Activated CD4-positive, alpha-beta memory T cell treated with anti-CD3 and anti-CD28 coated beads for 36 hours (primary cell): ENCODE data around the gene TNS3. TPM values are rescaled to one million over a fixed set of nuclear protein-coding genes. Genes with fewer than 3 reads are reported as not detected.
"Not testable (repeated sequence)": the region's sequence is repeated elsewhere in the genome, so short reads cannot be mapped to it uniquely, and the experiment has no call there.

Source experiments
- CTCF ChIA-PET: fragments of 350-600 bp; sonication (Branson Sonifier 250); formaldehyde crosslinking; loops from one replicate; lab custom pipeline; 2021; ENCODE audit warnings: antibody characterized with exemption, inconsistent platforms; lab: Charles Lee
- POLR2A ChIA-PET: fragments of 350-600 bp; sonication (Branson Sonifier 250); formaldehyde crosslinking; loops from one replicate; lab custom pipeline; 2021; ENCODE audit warnings: antibody characterized with exemption; lab: Charles Lee
- DNase-seq: peaks from one replicate; pipeline ENCODE4 v3.0.0-alpha.2; 2020
- H3K27ac Mint-ChIP-seq: one replicate; pipeline ENCODE4 v1.8.0; 2021; ENCODE audit warnings: mixed read lengths
- H3K27me3 Mint-ChIP-seq: one replicate; pipeline ENCODE4 v1.8.0; 2021; ENCODE audit warnings: mixed read lengths
- H3K36me3 Mint-ChIP-seq: one replicate; pipeline ENCODE4 v1.8.0; 2021; ENCODE audit warnings: mixed read lengths
- H3K4me1 Mint-ChIP-seq: one replicate; pipeline ENCODE4 v1.8.0; 2021; ENCODE audit warnings: low read depth, mixed read lengths
- H3K4me3 Mint-ChIP-seq: one replicate; pipeline ENCODE4 v1.8.0; 2021; ENCODE audit warnings: mild to moderate bottlenecking, mixed read lengths
- H3K9me3 Mint-ChIP-seq: one replicate; pipeline ENCODE4 v1.8.0; 2021; ENCODE audit warnings: mixed read lengths
- intact Hi-C: fragments of 100-400 bp; cut with micrococcal nuclease; formaldehyde crosslinking; loops from one replicate; pipeline ENCODE4 v1.15.1; 2023
- total RNA-seq, 2 experiments: library from RNA; stranded (reverse); gene quantifications; one replicate each; pipeline ENCODE4 v1.2.3, GENCODE V29; 2021

TNS3 gene
- total RNA-seq, 2 experiments from 2014 or later, result 0.15 to 0.31 TPM

DNA sequence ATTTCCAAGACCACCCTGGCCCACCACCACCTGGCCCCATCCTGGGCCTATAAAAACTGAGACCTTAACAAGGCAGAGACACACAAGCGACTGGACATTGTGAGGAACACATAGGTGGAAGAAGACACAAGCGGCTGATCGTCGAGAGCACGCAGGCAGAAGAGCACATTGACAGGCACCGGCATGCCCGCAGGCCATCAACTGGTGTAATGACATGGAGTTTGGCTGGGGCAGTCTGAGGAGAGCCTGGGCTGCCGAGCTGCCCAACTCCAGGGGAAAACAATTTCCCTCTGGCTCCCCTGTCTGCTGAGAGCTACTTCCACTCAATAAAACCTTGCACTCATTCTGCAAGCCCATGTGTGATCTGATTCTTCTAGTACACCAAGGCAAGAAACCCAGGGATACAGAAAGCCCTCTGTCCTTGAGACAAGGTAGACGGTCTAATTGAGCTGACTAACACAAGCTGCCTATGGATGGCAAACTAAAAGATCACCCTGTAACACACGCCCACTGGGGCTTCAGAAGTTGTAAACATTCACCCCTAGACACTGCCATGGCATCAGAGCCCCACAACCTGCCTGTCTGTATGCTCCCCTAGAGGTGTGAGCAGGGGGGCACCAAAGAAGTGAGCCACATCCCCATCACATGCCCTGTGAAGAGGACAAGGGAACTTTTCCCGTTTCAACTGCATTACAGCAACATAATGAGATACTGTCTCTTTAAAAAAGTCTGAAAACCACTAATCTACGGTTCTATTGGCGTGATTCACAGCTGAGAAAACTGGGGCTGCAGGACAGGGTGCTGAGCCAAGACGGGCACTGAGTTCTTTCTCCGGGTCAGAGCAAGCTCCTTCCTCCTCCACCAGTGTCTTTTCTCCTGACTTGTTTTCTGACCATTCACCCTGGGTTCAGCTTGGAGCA, 18.5 kb upstream of the TNS3 start:
- POLR2A ChIA-PET, result no interaction called here
- H3K27me3 Mint-ChIP-seq, result no peaks in the 10 kb centered on the region
- H3K4me1 Mint-ChIP-seq, result no peaks in the 10 kb centered on the region
- intact Hi-C loops, result no loop called here
- no peak for DNase-seq
- H3K36me3 Mint-ChIP-seq, result no peaks in the 10 kb centered on the region
- H3K27ac Mint-ChIP-seq, result no peak overlapping the region
- no peak overlapping the region for H3K4me3 Mint-ChIP-seq
- peaks cover 22% of the 10 kb centered on the region for H3K9me3 Mint-ChIP-seq
- CTCF ChIA-PET, result no interaction called here

DNA sequence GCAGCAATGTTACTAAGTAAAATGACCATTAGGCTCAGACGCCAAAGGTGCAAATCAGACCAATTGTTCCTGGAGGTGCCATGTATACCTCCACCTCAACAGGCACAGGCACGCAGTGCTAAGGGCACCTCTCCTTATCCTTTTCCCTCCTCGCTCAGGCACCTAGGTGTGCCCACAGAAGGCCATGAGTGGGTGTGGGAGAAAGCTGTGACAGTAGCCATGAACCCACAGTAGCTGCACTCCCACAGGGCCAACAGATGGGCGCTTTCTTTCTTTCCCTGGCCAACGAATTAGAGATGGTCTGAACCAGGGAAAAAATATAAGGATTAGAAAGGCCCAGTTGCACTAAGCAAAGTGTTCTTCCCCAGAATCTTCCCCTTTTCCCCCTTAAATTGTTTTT, 15.5 kb upstream of the TNS3 start:
- intact Hi-C loops, result no loop called here
- Mint-ChIP-seq H3K27me3 (no peaks in the 10 kb centered on the region), H3K27ac (no peak overlapping the region), H3K4me3 (no peak overlapping the region), H3K9me3 (peaks cover 23% of the 10 kb centered on the region), H3K4me1 (no peaks in the 10 kb centered on the region), H3K36me3 (no peaks in the 10 kb centered on the region)
- POLR2A ChIA-PET, result no interaction called here
- DNase-seq, result no peak
- CTCF ChIA-PET, result interaction anchor here (0.6 kb wide), 1 partner anchor 120 kb away, joined by 3 read pairs; no protein-coding TSS in a partner anchor

DNA sequence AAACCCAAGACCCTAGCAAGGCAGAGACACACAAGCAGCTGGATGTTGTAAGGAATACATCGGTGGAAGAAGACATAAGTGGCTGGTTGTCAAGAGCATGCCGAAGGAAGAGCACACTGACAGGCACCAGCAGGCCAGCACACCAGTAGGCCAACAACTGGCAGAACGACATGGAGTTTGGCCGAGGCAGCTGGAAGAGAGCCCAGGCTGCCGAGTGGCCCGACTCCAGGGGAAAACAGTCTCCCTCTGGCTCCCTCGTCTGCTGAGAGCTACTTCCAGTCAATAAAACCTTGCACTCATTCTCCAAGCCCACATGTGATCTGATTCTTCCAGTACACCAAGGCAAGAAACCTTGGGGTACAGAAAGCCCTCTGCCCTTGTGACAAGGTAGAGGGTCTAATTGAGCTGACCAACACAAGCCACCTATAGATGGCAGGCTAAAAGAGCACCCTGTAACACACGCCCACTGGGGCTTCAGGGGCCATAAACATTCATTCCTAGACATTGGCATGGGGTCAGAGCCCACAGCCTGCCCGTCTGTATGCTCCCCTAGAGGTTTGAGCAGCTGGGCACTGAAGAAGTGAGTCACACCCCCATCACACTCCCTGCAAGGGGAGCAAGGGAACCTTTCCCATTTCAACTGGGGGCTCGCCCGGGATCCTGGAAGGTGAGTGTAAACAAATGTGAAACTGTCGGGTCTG, 14.7 kb upstream of the TNS3 start:
- ChIA-PET CTCF (interaction anchor here (0.6 kb wide), 1 partner anchor 121 kb away, joined by 3 read pairs; no protein-coding TSS in a partner anchor), POLR2A (no interaction called here)
- H3K27ac Mint-ChIP-seq, result no peak overlapping the region
- no peak for DNase-seq
- intact Hi-C loops, result no loop called here
- no peak overlapping the region for H3K4me3 Mint-ChIP-seq
- no peaks in the 10 kb centered on the region for H3K27me3 Mint-ChIP-seq
- no peaks in the 10 kb centered on the region for H3K36me3 Mint-ChIP-seq
- H3K9me3 Mint-ChIP-seq, result peaks cover 23% of the 10 kb centered on the region
- no peaks in the 10 kb centered on the region for H3K4me1 Mint-ChIP-seq

DNA sequence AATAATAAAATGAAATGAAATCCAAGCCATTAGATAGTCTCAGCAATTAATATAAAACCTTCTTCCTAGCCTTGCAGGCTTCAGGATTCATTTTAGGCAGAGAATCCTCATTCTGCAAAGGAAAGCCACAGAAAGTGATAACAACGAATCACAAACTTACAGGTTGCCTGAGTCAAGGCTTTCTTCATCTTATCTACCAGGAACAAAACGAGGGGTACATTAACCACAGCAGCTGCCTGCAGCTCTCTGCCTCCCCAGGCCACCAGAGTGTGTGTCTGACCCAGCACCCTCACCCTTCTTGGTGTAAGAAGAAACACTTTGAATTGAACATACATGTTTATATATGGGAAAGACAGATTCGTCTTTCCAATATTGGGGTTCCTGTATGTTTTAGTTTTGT, 12.5 kb upstream of the TNS3 start:
- intact Hi-C loops, result no loop called here
- Mint-ChIP-seq H3K4me1 (no peaks in the 10 kb centered on the region), H3K27ac (no peak overlapping the region), H3K9me3 (peaks cover 21% of the 10 kb centered on the region), H3K36me3 (no peaks in the 10 kb centered on the region), H3K27me3 (no peaks in the 10 kb centered on the region), H3K4me3 (no peak overlapping the region)
- DNase-seq, result no peak
- ChIA-PET POLR2A (no interaction called here), CTCF (no interaction called here)

DNA sequence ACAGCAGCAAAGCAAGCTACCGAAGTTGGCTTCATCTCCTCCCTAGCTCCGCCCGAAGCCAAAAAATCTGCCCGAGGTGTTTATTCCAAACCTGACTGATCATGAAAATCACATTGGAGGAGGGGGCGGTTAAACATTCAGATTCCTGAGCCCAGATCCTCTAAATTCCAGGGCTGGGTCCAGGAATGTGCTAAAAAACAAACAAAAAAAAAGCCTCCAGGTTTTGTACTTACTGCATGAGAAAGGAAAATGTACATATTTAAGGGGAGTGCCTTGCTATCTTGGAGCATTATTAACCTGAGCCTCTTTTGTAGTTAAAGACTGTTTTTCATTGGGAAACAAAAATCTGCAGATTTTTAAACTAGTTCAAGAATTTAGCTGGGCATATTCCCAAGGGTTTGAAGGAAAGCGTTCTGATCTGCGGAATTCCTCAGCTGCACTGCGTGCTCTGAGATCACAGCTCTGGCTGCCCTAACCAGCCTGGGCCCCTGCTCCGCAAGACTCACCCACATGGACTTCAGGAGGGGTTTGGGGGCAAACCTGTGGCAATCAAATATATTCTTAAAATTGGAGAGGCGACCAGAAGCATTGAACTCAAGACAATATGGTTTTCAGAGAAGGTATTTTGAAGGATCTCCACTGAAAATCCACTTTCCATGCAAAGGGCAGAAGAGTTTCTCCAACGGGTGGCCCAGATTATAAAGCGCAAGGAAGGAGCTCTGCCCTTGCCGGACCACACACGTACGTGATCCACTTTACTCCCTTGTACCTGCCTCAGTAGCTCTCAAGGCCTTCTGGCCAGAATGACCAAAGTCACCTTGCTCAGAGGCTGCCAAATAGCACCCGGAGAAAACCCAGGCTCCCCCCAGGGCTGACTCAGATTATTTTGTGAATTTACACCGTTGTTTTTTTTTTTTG, 10.0 kb upstream of the TNS3 start:
- intact Hi-C loops, result no loop called here
- POLR2A ChIA-PET, result no interaction called here
- H3K9me3 Mint-ChIP-seq, result peaks cover 9% of the 10 kb centered on the region
- DNase-seq, result no peak
- H3K27ac Mint-ChIP-seq, result no peak overlapping the region
- no peaks in the 10 kb centered on the region for H3K27me3 Mint-ChIP-seq
- CTCF ChIA-PET, result interaction anchor here (0.7 kb wide), 1 partner anchor 134 kb away, joined by 3 read pairs; no protein-coding TSS in a partner anchor
- H3K36me3 Mint-ChIP-seq, result no peaks in the 10 kb centered on the region
- no peak overlapping the region for H3K4me3 Mint-ChIP-seq
- no peaks in the 10 kb centered on the region for H3K4me1 Mint-ChIP-seq

DNA sequence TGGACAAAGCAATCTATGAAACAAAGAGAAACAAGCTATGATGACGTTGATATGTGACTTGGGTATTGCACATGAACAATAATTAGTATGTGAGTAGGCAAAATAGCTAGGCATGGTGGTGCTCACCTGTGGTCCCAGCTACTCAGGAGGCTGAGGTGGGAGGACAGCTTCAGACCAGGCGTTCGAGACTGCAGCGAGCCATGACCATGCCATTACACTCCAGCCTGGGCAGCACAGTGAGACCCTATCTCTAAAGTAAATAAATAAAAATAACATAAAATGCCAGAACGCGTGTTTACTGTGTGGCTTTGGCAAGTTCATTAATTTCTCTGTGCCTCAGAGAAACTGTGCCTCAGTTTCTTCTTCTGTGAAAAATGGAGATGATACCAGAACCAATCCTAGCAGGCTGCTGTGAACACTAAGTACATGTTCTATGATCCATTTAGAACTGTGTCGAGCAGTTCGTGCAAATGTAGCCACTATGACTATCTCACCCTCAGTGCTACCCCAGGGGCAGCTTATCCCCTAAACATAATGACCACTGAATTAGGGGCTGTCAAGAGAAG, 9.3 kb upstream of the TNS3 start:
- Mint-ChIP-seq H3K4me1 (no peaks in the 10 kb centered on the region), H3K4me3 (no peak overlapping the region), H3K36me3 (no peaks in the 10 kb centered on the region), H3K27ac (no peak overlapping the region), H3K27me3 (no peaks in the 10 kb centered on the region), H3K9me3 (peaks cover 2% of the 10 kb centered on the region)
- intact Hi-C loops, result no loop called here
- ChIA-PET POLR2A (no interaction called here), CTCF (no interaction called here)
- no peak for DNase-seq

DNA sequence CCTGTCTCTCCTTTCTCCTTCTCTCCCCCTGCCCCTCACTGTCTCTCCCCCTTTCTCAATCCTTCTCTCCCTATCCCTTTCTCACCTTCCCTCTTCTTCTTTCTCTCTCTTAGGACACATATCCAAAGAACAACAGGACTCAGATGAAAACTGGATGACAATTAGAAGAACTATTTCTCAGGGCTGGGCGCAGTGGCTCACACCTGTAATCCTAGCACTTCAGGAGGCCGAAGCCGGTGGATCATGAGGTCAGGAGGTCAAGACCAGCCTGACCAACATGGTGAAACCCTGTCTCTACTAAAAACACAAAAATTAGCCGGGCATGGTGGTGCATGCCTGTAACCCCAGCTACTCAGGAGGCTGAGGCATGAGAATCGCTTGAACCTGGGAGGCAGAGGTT, 8.3 kb upstream of the TNS3 start:
- H3K27ac Mint-ChIP-seq, H3K4me1 Mint-ChIP-seq, H3K4me3 Mint-ChIP-seq, DNase-seq, H3K36me3 Mint-ChIP-seq, H3K27me3 Mint-ChIP-seq, H3K9me3 Mint-ChIP-seq, POLR2A ChIA-PET, intact Hi-C loops, CTCF ChIA-PET: not testable (repeated sequence)

DNA sequence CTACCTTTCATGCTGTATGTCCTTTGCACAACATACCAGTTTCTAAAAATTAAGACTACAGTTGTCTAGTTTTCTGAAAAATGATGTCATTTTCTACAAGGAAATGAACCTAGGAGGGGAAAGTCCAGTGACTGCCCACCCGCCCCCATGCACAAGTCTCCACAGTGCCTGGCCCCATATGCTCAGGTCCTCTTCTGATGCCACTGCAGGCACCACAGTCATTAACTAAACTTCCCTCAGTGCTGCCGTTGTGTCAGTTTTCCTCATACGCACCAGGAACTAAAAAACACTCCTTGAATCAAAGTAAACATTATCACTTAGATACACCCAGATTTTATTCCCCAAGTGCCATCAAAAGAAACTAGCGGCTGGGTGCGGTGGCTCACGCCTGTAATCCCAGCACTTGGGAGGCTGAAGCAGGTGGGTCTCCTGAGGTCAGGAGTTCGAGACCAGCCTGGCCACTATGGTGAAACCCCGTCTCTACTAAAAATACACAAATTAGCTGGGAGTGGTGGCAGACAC, 6.9 kb upstream of the TNS3 start:
- Mint-ChIP-seq H3K36me3 (no peaks in the 10 kb centered on the region), H3K27ac (no peak overlapping the region), H3K4me3 (no peak overlapping the region), H3K27me3 (no peaks in the 10 kb centered on the region), H3K9me3 (no peaks in the 10 kb centered on the region), H3K4me1 (no peaks in the 10 kb centered on the region)
- POLR2A ChIA-PET, result no interaction called here
- intact Hi-C loops, result no loop called here
- no peak for DNase-seq
- CTCF ChIA-PET, result no interaction called here

DNA sequence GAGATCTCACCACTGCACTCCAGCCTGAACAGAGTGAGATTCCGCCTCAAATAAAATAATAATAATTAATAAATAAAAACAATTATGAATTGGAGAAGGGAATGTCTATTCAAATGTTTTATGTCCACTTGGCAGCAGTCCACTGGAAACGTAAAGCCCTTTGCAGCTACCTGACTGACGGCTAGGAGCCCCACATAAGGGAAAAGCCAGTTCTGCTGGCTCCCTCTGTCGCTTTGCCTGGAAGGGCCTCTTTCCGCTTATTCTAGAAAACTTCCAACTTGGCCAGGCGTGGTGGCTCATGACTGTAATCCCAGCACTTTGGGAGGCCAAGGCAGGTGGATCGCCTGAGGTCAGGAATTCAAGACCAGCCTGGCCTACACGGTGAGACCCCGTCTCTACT, 6.1 kb upstream of the TNS3 start:
- H3K27me3 Mint-ChIP-seq, result peaks cover 1% of the 10 kb centered on the region
- POLR2A ChIA-PET, result no interaction called here
- DNase-seq, result no peak
- intact Hi-C loops, result no loop called here
- CTCF ChIA-PET, result no interaction called here
- H3K27ac Mint-ChIP-seq, result no peak overlapping the region
- no peaks in the 10 kb centered on the region for H3K36me3 Mint-ChIP-seq
- no peak overlapping the region for H3K4me3 Mint-ChIP-seq
- no peaks in the 10 kb centered on the region for H3K9me3 Mint-ChIP-seq
- H3K4me1 Mint-ChIP-seq, result no peaks in the 10 kb centered on the region

DNA sequence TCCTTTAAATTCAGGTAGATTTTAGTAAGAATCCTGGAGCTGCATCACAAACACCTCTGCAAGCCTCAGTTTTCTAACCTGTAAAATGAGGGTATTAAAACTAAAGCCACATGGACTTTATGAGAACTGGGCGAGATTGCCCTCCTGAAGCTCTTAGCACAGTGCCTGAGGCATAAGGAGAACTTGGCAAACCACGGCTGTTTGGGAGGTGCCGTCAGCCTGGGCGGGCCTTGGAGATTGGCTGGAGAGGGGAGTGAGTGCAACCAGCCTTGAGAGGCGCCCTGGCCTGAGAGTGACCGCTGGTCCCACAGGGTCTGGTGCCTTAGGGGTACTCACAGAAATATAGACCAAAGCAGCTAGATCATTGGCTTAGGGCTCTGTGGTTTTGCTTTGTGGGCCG, 5.4 kb upstream of the TNS3 start:
- Mint-ChIP-seq H3K36me3 (no peaks in the 10 kb centered on the region), H3K4me1 (no peaks in the 10 kb centered on the region), H3K27ac (no peak overlapping the region), H3K9me3 (no peaks in the 10 kb centered on the region), H3K27me3 (peaks cover 7% of the 10 kb centered on the region), H3K4me3 (no peak overlapping the region)
- POLR2A ChIA-PET, result no interaction called here
- intact Hi-C loops, result no loop called here
- CTCF ChIA-PET, result interaction anchor here (0.6 kb wide), 1 partner anchor 1579 kb away, joined by 3 read pairs; no protein-coding TSS in a partner anchor
- DNase-seq, result no peak

DNA sequence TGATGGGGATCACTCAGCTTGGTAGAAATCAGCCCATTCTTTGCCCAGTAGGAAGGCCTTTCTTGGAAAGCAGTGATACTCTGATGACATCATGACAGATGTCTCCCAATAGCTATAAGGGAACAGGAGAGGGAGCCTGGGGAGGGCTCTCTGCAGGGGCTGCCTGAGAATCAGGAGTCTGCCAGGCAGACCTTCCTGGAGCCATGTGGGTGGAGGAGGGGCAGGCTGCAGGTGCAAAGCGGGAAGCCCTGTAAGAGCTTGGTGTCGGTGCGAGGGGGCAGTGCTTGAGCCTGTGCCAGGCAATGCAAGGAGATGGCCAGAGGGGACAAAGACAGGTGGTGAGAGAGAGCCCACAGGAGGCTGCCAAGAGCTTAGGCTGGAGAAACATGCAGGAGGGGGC, 5.0 kb upstream of the TNS3 start:
- Mint-ChIP-seq H3K36me3 (no peaks in the 10 kb centered on the region), H3K4me1 (no peaks in the 10 kb centered on the region), H3K27ac (no peak overlapping the region), H3K4me3 (no peak overlapping the region), H3K27me3 (peaks cover 10% of the 10 kb centered on the region), H3K9me3 (no peaks in the 10 kb centered on the region)
- intact Hi-C loops, result no loop called here
- ChIA-PET POLR2A (no interaction called here), CTCF (interaction anchor here (0.6 kb wide), 1 partner anchor 1580 kb away, joined by 3 read pairs; no protein-coding TSS in a partner anchor)
- no peak for DNase-seq
